Keratinocyte (primary cell): ENCODE results near the gene TM2D3. TPM values are rescaled to one million over a fixed set of nuclear protein-coding genes. Genes with fewer than 3 reads are reported as not detected.

Source experiments
- DNase-seq: peaks from one replicate; pipeline ENCODE4 v3.0.0-alpha.2; 2011; ENCODE audit warnings: low read depth, missing footprints, low spot score
- FAIRE-seq: peaks from 2 replicates; lab custom pipeline; 2011; peaks lifted over from hg19 to GRCh38; lab: Jason Lieb, UNC
- H2AFZ ChIP-seq: 2 replicates; pipeline ENCODE4 v1.6.0; 2012; ENCODE audit warnings: low read length, control low read depth, inconsistent platforms; ENCODE audit not compliant: control insufficient read depth
- H3K27ac ChIP-seq: 2 replicates; pipeline ENCODE4 v1.5.1; 2011; ENCODE audit warnings: low read length; ENCODE audit not compliant: control insufficient read depth, insufficient read depth
- H3K27me3 ChIP-seq: 3 replicates; pipeline ENCODE4 v1.6.0; 2011; ENCODE audit warnings: low read length; ENCODE audit not compliant: control insufficient read depth, insufficient read depth; ENCODE audit errors: extremely low read depth
- H3K36me3 ChIP-seq, 2 experiments: 2 replicates in 1 of 2; 3 replicates in 1 of 2; pipeline ENCODE4 v1.5.1; 2011; ENCODE audit warnings: low read length in 2 of 2, mild to moderate bottlenecking in 1 of 2; ENCODE audit not compliant: control insufficient read depth in 2 of 2, insufficient read depth in 2 of 2; ENCODE audit errors: extremely low read depth in 1 of 2
- H3K4me1 ChIP-seq: 3 replicates; pipeline ENCODE4 v1.5.1; 2011; ENCODE audit warnings: low read length; ENCODE audit not compliant: control insufficient read depth, insufficient read depth; ENCODE audit errors: extremely low read depth
- H3K4me2 ChIP-seq: 3 replicates; pipeline ENCODE4 v1.6.0; 2011; ENCODE audit warnings: low read depth, low read length; ENCODE audit not compliant: control insufficient read depth, insufficient read depth; ENCODE audit errors: extremely low read depth
- H3K4me3 ChIP-seq, 3 experiments: fragments of 200-600 bp in 1 of 3; sonication (generic) in 1 of 3; 2 replicates in 2 of 3; 3 replicates in 1 of 3; pipeline ENCODE4 v1.5.1; 2011 to 2016; ENCODE audit warnings: low read length in 3 of 3, mild to moderate bottlenecking in 3 of 3, control low read depth in 2 of 3, inconsistent platforms in 1 of 3, low read depth in 1 of 3, mixed read lengths in 1 of 3, mixed run types in 1 of 3, moderate library complexity in 1 of 3; ENCODE audit not compliant: control insufficient read depth in 2 of 3, insufficient read depth in 2 of 3; ENCODE audit errors: extremely low read depth in 1 of 3
- H3K79me2 ChIP-seq: 2 replicates; pipeline ENCODE4 v1.6.0; 2012; ENCODE audit warnings: low read length; ENCODE audit not compliant: control insufficient read depth, insufficient read depth
- H3K9ac ChIP-seq: 3 replicates; pipeline ENCODE4 v1.6.0; 2011; ENCODE audit warnings: low read length; ENCODE audit not compliant: control insufficient read depth, insufficient read depth; ENCODE audit errors: extremely low read depth
- H3K9me1 ChIP-seq: 3 replicates; pipeline ENCODE4 v1.6.0; 2011; ENCODE audit warnings: low read length; ENCODE audit not compliant: control insufficient read depth, insufficient read depth; ENCODE audit errors: extremely low read depth
- H3K9me3 ChIP-seq: 2 replicates; pipeline ENCODE4 v1.5.1; 2012; ENCODE audit warnings: low read depth, low read length; ENCODE audit not compliant: control insufficient read depth
- H4K20me1 ChIP-seq: 3 replicates; pipeline ENCODE4 v1.6.0; 2011; ENCODE audit warnings: low read length; ENCODE audit not compliant: control insufficient read depth, insufficient read depth; ENCODE audit errors: extremely low read depth
- CTCF ChIP-seq, 3 experiments: IDR thresholded peaks in 1 of 3; conservative IDR thresholded peaks in 1 of 3; optimal IDR thresholded peaks in 1 of 3; 2 replicates in 2 of 3; 3 replicates in 1 of 3; pipeline versions ENCODE3 to v1.5.1; 2011; ENCODE audit warnings: low read length in 3 of 3, mild to moderate bottlenecking in 3 of 3, moderate library complexity in 2 of 3, control low read depth in 1 of 3, inconsistent platforms in 1 of 3; ENCODE audit not compliant: insufficient read depth in 2 of 3; ENCODE audit errors: extremely low read depth in 1 of 3
- EZH2 ChIP-seq: IDR thresholded peaks from one replicate; pipeline ENCODE4 v1.6.1; 2012; ENCODE audit warnings: inconsistent platforms, mild to moderate bottlenecking, low read length, moderate library complexity
- dilution Hi-C: fragments of 300-500 bp; cut with MboI; formaldehyde crosslinking; loops from one replicate; pipeline ENCODE4 v1.7.0; 2020; ENCODE audit warnings: low sequenced_read_pairs; ENCODE audit not compliant: extremely low pct_ligation_motif_present
- polyA plus RNA-seq, 5 experiments: library from polyadenylated mRNA; depleted of rRNA in 3 of 5; stranded (reverse) in 3 of 5; stranded (forward) in 1 of 5; unstranded in 1 of 5; fragments of >200 nt; gene quantifications; 1 replicate in 1 of 5; 2 replicates in 3 of 5; 3 replicates in 1 of 5; pipeline versions ENCODE4 v1.2.1 to v1.2.3, GENCODE V29; 2011 to 2012; ENCODE audit warnings: missing spikeins in 2 of 5, low read depth in 1 of 5, low replicate concordance in 1 of 5

The TM2D3 gene
- polyA plus RNA-seq, 1 donor (not counting 4 experiments of a cell fraction or from before 2014, with no cell fraction given), result 56.7 TPM

GRCh38 chr15:101697488-101697887 lies 45.3 kb upstream of the TM2D3 start:
- H3K79me2 ChIP-seq, result no peaks in the 10 kb centered on the region
- dilution Hi-C loops, result no loop called here
- H3K4me2 ChIP-seq, result no peak overlapping the region
- H3K9me3 ChIP-seq, result no peaks in the 10 kb centered on the region
- no peaks in the 10 kb centered on the region for H3K9me1 ChIP-seq
- TF ChIP-seq EZH2 (no peak), CTCF (optimal IDR thresholded peaks at IDR 0.05 in 1 of 3, IDR thresholded peaks at IDR 0.05 in 1 of 3, conservative IDR thresholded peaks at IDR 0.05 in 1 of 3; ENCODE audit: extremely low read depth in 1 of 3, insufficient read depth in 2 of 3, low read length in 3 of 3) (no peak)
- DNase-seq, result no peak
- H3K27ac ChIP-seq, result no peak overlapping the region
- H3K27me3 ChIP-seq, result no peaks in the 10 kb centered on the region
- H3K4me3 ChIP-seq, result no peak overlapping the region
- H2AFZ ChIP-seq, result no peak overlapping the region
- no peak for FAIRE-seq
- peaks cover 19% of the 10 kb centered on the region for H3K4me1 ChIP-seq
- H4K20me1 ChIP-seq, result no peaks in the 10 kb centered on the region
- no peak overlapping the region for H3K9ac ChIP-seq
- peaks cover 6 to 11% of the 10 kb centered on the region in 2 experiments for H3K36me3 ChIP-seq

GRCh38 chr15:101696829-101697228 lies 44.6 kb upstream of the TM2D3 start:
- FAIRE-seq, result no peak
- Histone ChIP-seq H3K36me3 (peaks cover 6 to 11% of the 10 kb centered on the region in 2 experiments), H3K4me3 (no peak overlapping the region), H3K4me2 (no peak overlapping the region), H4K20me1 (no peaks in the 10 kb centered on the region), H3K4me1 (peaks cover 20% of the 10 kb centered on the region), H3K9me3 (no peaks in the 10 kb centered on the region), H3K27me3 (no peaks in the 10 kb centered on the region), H3K9me1 (no peaks in the 10 kb centered on the region), H3K79me2 (no peaks in the 10 kb centered on the region), H3K9ac (no peak overlapping the region), H3K27ac (no peak overlapping the region), H2AFZ (no peak overlapping the region)
- no peak for DNase-seq
- TF ChIP-seq EZH2, result no peak
- no peak for TF ChIP-seq CTCF (optimal IDR thresholded peaks at IDR 0.05 in 1 of 3, IDR thresholded peaks at IDR 0.05 in 1 of 3, conservative IDR thresholded peaks at IDR 0.05 in 1 of 3; ENCODE audit: extremely low read depth in 1 of 3, insufficient read depth in 2 of 3, low read length in 3 of 3)
- dilution Hi-C loops, result no loop called here
